Caco-2 (cell line): ENCODE results near the gene VLDLR. TPM values are rescaled to one million over a fixed set of nuclear protein-coding genes. Genes with fewer than 3 reads are reported as not detected.

Experiments
- BruUV-seq: library from RNA; stranded (reverse); fragments of 400-500 nt; replicated peaks from 2 replicates; lab custom pipeline; 2021; lab: Mats Ljungman, UMichigan
- CTCF ChIA-PET: fragments of 300-600 bp; sonication (Branson Sonifier 250); formaldehyde crosslinking; loops from one replicate; lab custom pipeline; 2022; ENCODE audit warnings: antibody characterized with exemption; lab: Charles Lee
- POLR2A ChIA-PET: fragments of 300-600 bp; sonication (Branson Sonifier 250); formaldehyde crosslinking; loops from one replicate; lab custom pipeline; 2022; ENCODE audit warnings: antibody characterized with exemption; lab: Charles Lee
- DNase-seq, 2 experiments: peaks; one replicate each; pipeline versions ENCODE4 v3.0.0 to v3.0.0-alpha.2; 2020 to 2022
- H3K27me3 ChIP-seq: replicated peaks from 2 replicates; pipeline ENCODE4 v1.6.0; 2011; ENCODE audit warnings: low read length; ENCODE audit not compliant: control insufficient read depth, insufficient read depth
- H3K36me3 ChIP-seq: 2 replicates; pipeline ENCODE4 v1.5.1; 2011; ENCODE audit warnings: low read length; ENCODE audit not compliant: control insufficient read depth, insufficient read depth
- H3K4me1 ChIP-seq: fragments of 250-450 bp; sonication (Bioruptor Pico); 2 replicates; pipeline ENCODE4 v1.5.1; 2020; ENCODE audit warnings: mild to moderate bottlenecking
- H3K4me3 ChIP-seq: 2 replicates; pipeline ENCODE4 v1.5.1; 2011; ENCODE audit warnings: low read depth, mild to moderate bottlenecking, control low read depth, low read length
- H3K9me3 ChIP-seq: fragments of 250-450 bp; sonication (Bioruptor Pico); 2 replicates; pipeline ENCODE4 v1.5.1; 2020; ENCODE audit warnings: mild to moderate bottlenecking, moderate library complexity
- H3K27ac Mint-ChIP-seq: one replicate; pipeline ENCODE4 v1.8.0; 2022; ENCODE audit warnings: mixed read lengths; ENCODE audit not compliant: unreplicated experiment
- H3K27me3 Mint-ChIP-seq: one replicate; pipeline ENCODE4 v1.8.0; 2022; ENCODE audit warnings: mixed read lengths; ENCODE audit not compliant: insufficient read depth, unreplicated experiment
- H3K36me3 Mint-ChIP-seq: one replicate; pipeline ENCODE4 v1.8.0; 2022; ENCODE audit warnings: mild to moderate bottlenecking, mixed read lengths; ENCODE audit not compliant: insufficient read depth, unreplicated experiment
- H3K4me1 Mint-ChIP-seq: one replicate; pipeline ENCODE4 v1.8.0; 2022; ENCODE audit warnings: low read depth, mixed read lengths; ENCODE audit not compliant: unreplicated experiment
- H3K4me3 Mint-ChIP-seq: one replicate; pipeline ENCODE4 v1.8.0; 2022; ENCODE audit warnings: mild to moderate bottlenecking, moderate library complexity, mixed read lengths; ENCODE audit not compliant: unreplicated experiment
- H3K9me3 Mint-ChIP-seq: one replicate; pipeline ENCODE4 v1.8.0; 2022; ENCODE audit warnings: mixed read lengths; ENCODE audit not compliant: unreplicated experiment
- intact Hi-C: fragments of 100-400 bp; cut with micrococcal nuclease; formaldehyde crosslinking; loops from one replicate; pipeline ENCODE4 v1.10.0; 2022; ENCODE audit not compliant: unreplicated experiment
- total RNA-seq: library from RNA; stranded (reverse); gene quantifications from 2 replicates; pipeline ENCODE4 v1.2.3, GENCODE V29; 2022
- TF ChIP-seq, protein P1 (sequence below), 2 experiments: fragments of 200-600 bp in 1 of 2; IDR thresholded peaks; 1 replicate in 1 of 2; 2 replicates in 1 of 2; pipeline versions ENCODE4 v1.5.1 to v1.8.0; 2011 to 2022; ENCODE audit warnings: antibody characterized with exemption in 1 of 2, control low read depth in 1 of 2, inconsistent platforms in 1 of 2, low read depth in 1 of 2, low read length in 1 of 2, mild to moderate bottlenecking in 1 of 2, moderate library complexity in 1 of 2; ENCODE audit not compliant: insufficient read depth in 1 of 2, severe bottlenecking in 1 of 2, unreplicated experiment in 1 of 2

The VLDLR gene
- total RNA-seq, 1 experiment from 2014 or later: 42.3 TPM

- Histone ChIP-seq H3K9me3 (no peaks in the 10 kb centered on the region), H3K27me3 (no peaks in the 10 kb centered on the region), H3K36me3 (no peaks in the 10 kb centered on the region), H3K4me1 (peaks cover 10% of the 10 kb centered on the region), H3K4me3 (no peak overlapping the region)
- ChIA-PET CTCF (no interaction called here), POLR2A (no interaction called here)
- H3K4me1 Mint-ChIP-seq: peaks cover 6% of the 10 kb centered on the region
- H3K27me3 Mint-ChIP-seq: no peaks in the 10 kb centered on the region
- no peak for DNase-seq
- H3K36me3 Mint-ChIP-seq: peaks cover 57% of the 10 kb centered on the region
- H3K27ac Mint-ChIP-seq: no peak overlapping the region
- no TSS peak for BruUV-seq
- H3K9me3 Mint-ChIP-seq: no peaks in the 10 kb centered on the region
- no peak overlapping the region for H3K4me3 Mint-ChIP-seq
- TF ChIP-seq, protein P1, sequence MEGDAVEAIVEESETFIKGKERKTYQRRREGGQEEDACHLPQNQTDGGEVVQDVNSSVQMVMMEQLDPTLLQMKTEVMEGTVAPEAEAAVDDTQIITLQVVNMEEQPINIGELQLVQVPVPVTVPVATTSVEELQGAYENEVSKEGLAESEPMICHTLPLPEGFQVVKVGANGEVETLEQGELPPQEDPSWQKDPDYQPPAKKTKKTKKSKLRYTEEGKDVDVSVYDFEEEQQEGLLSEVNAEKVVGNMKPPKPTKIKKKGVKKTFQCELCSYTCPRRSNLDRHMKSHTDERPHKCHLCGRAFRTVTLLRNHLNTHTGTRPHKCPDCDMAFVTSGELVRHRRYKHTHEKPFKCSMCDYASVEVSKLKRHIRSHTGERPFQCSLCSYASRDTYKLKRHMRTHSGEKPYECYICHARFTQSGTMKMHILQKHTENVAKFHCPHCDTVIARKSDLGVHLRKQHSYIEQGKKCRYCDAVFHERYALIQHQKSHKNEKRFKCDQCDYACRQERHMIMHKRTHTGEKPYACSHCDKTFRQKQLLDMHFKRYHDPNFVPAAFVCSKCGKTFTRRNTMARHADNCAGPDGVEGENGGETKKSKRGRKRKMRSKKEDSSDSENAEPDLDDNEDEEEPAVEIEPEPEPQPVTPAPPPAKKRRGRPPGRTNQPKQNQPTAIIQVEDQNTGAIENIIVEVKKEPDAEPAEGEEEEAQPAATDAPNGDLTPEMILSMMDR (IDR thresholded peaks at IDR 0.05; ENCODE audit: insufficient read depth in 1 of 2, low read depth in 1 of 2, low read length in 1 of 2, severe bottlenecking in 1 of 2, unreplicated experiment in 1 of 2): no peak
- intact Hi-C loops: no loop called here
Observed at GRCh38 chr9:2637390-2637789, 15.8 kb downstream of the VLDLR start.

GRCh38 chr9:2638871-2639673 is 17.5 kb downstream of the VLDLR start:
- CTCF ChIA-PET: no interaction called here
- BruUV-seq: no TSS peak
- H3K36me3 Mint-ChIP-seq: peaks cover 74% of the 10 kb centered on the region

GRCh38 chr9:2639786-2640185 is 18.2 kb downstream of the VLDLR start:
- no peak overlapping the region for H3K4me3 Mint-ChIP-seq
- H3K27me3 Mint-ChIP-seq: no peaks in the 10 kb centered on the region
- Histone ChIP-seq H3K36me3 (no peaks in the 10 kb centered on the region), H3K27me3 (no peaks in the 10 kb centered on the region), H3K9me3 (no peaks in the 10 kb centered on the region), H3K4me3 (no peak overlapping the region), H3K4me1 (peaks cover 10% of the 10 kb centered on the region)
- BruUV-seq: no TSS peak
- DNase-seq: no peak
- H3K36me3 Mint-ChIP-seq: peaks cover 78% of the 10 kb centered on the region
- TF ChIP-seq, protein P1 (IDR thresholded peaks at IDR 0.05; ENCODE audit: insufficient read depth in 1 of 2, low read depth in 1 of 2, low read length in 1 of 2, severe bottlenecking in 1 of 2, unreplicated experiment in 1 of 2): no peak
- intact Hi-C loops: no loop called here
- H3K9me3 Mint-ChIP-seq: no peaks in the 10 kb centered on the region
- peaks cover 6% of the 10 kb centered on the region for H3K4me1 Mint-ChIP-seq
- H3K27ac Mint-ChIP-seq: no peak overlapping the region
- ChIA-PET POLR2A (no interaction called here), CTCF (no interaction called here)

More at GRCh38 chr9:2638871-2639673, 17.5 kb downstream of the VLDLR start:
- POLR2A ChIA-PET: no interaction called here
- no peaks in the 10 kb centered on the region for H3K36me3 ChIP-seq
- H3K4me3 ChIP-seq: no peak overlapping the region
- no peaks in the 10 kb centered on the region for H3K9me3 ChIP-seq
- peaks cover 10% of the 10 kb centered on the region for H3K4me1 ChIP-seq
- intact Hi-C loops: no loop called here
- H3K27me3 ChIP-seq: no peaks in the 10 kb centered on the region
- Mint-ChIP-seq H3K27ac (no peak overlapping the region), H3K4me3 (no peak overlapping the region), H3K27me3 (no peaks in the 10 kb centered on the region), H3K9me3 (no peaks in the 10 kb centered on the region), H3K4me1 (peaks cover 6% of the 10 kb centered on the region)
- TF ChIP-seq, protein P1 (IDR thresholded peaks at IDR 0.05; ENCODE audit: insufficient read depth in 1 of 2, low read depth in 1 of 2, low read length in 1 of 2, severe bottlenecking in 1 of 2, unreplicated experiment in 1 of 2): no peak
- DNase-seq: no peak
